Natural killer cell (primary cell): ENCODE results near the gene EEFSEC. TPM values are rescaled to one million over a fixed set of nuclear protein-coding genes. Genes with fewer than 3 reads are reported as not detected.

Experiments
- ATAC-seq, 3 donors: fragments of 150-1000 bp in 2 of 3; fragments of 200-7000 bp in 1 of 3; cut with Tn5 transposase; 1 replicate in 1 of 3; 2 replicates in 2 of 3; pipeline ENCODE4 v1.10.0; 2021; ENCODE audit warnings: mild to moderate bottlenecking in 2 of 3, moderate library complexity in 2 of 3
- DNase-seq, 2 donors: peaks; one replicate each; pipeline versions ENCODE4 v3.0.0 to v3.0.0-alpha.2; 2013 to 2021; ENCODE audit warnings: mixed read lengths in 1 of 2
- H3K27ac ChIP-seq: one replicate; pipeline ENCODE4 v1.5.1; 2013; ENCODE audit warnings: mild to moderate bottlenecking, low read length
- H3K27me3 ChIP-seq: one replicate; pipeline ENCODE4 v1.6.1; 2013; ENCODE audit warnings: low read length; ENCODE audit not compliant: control insufficient read depth, insufficient read depth
- H3K36me3 ChIP-seq: one replicate; pipeline ENCODE4 v1.6.1; 2013; ENCODE audit warnings: low read length; ENCODE audit not compliant: control insufficient read depth, insufficient read depth
- H3K4me1 ChIP-seq: one replicate; pipeline ENCODE4 v1.6.1; 2013; ENCODE audit warnings: low read length; ENCODE audit not compliant: control insufficient read depth, insufficient read depth
- H3K4me3 ChIP-seq: one replicate; pipeline ENCODE4 v1.5.1; 2013; ENCODE audit warnings: low read length
- H3K9me3 ChIP-seq: one replicate; pipeline ENCODE4 v1.6.1; 2013; ENCODE audit warnings: low read length; ENCODE audit not compliant: control insufficient read depth, insufficient read depth
- H3K27ac Mint-ChIP-seq, 2 donors: one replicate each; pipeline ENCODE4 v1.8.0; 2022; ENCODE audit warnings: mild to moderate bottlenecking in 2 of 2, mixed read lengths in 2 of 2, moderate library complexity in 1 of 2
- H3K27me3 Mint-ChIP-seq, 2 donors: one replicate each; pipeline ENCODE4 v1.8.0; 2022; ENCODE audit warnings: low read depth in 2 of 2, mixed read lengths in 2 of 2
- H3K36me3 Mint-ChIP-seq: one replicate; pipeline ENCODE4 v1.8.0; 2022; ENCODE audit warnings: mixed read lengths
- H3K4me1 Mint-ChIP-seq, 2 donors: one replicate each; pipeline ENCODE4 v1.8.0; 2022; ENCODE audit warnings: mixed read lengths in 2 of 2
- H3K4me3 Mint-ChIP-seq: one replicate; pipeline ENCODE4 v1.8.0; 2022; ENCODE audit warnings: mild to moderate bottlenecking, moderate library complexity, mixed read lengths
- H3K9me3 Mint-ChIP-seq, 2 donors: one replicate each; pipeline ENCODE4 v1.8.0; 2022; ENCODE audit warnings: mixed read lengths in 2 of 2
- CTCF ChIP-seq: fragments of 200-600 bp; IDR thresholded peaks from one replicate; pipeline ENCODE4 v1.8.0; 2022; ENCODE audit warnings: antibody characterized with exemption
- WGBS: methylation state at CpG from one replicate; pipeline ENCODE4 v1.1.7; 2013; ENCODE audit warnings: missing lambda C conversion rate; ENCODE audit not compliant: insufficient coverage; 5-methylcytosine and 5-hydroxymethylcytosine counted together
- intact Hi-C: fragments of 100-400 bp; cut with micrococcal nuclease; formaldehyde crosslinking; loops from one replicate; pipeline ENCODE4 v1.14.2; 2022
- total RNA-seq, 4 donors: library from RNA; stranded (reverse); fragments of 120-200 nt in 1 of 4; gene quantifications; one replicate each; pipeline versions ENCODE4 v1.2.3 to v1.2.4, GENCODE V29; 2013 to 2022

The EEFSEC gene
- total RNA-seq, 3 donors from 2014 or later (not counting 1 experiment from before 2014, with no cell fraction given) = 16.7 to 18.9 (median 17.6) TPM

GRCh38 chr3:128455116-128455515 is 301.8 kb downstream of the EEFSEC start:
- no peak overlapping the region for H3K4me3 ChIP-seq
- no peak for DNase-seq
- TF ChIP-seq CTCF = no peak
- no peak overlapping the region for H3K27ac ChIP-seq
- WGBS = 72% methylated on average over 5 of the region's 5 CpGs
- intact Hi-C loops = no loop called here
- H3K4me1 ChIP-seq = peaks cover 9% of the 10 kb centered on the region
- peaks cover 34 to 40% of the 10 kb centered on the region in 2 donors for H3K27me3 Mint-ChIP-seq
- H3K36me3 ChIP-seq = no peaks in the 10 kb centered on the region
- ATAC-seq = no peak
- no peak overlapping the region for H3K4me3 Mint-ChIP-seq
- peaks cover 0 to 5% of the 10 kb centered on the region in 2 donors for H3K4me1 Mint-ChIP-seq
- no peaks in the 10 kb centered on the region for H3K9me3 ChIP-seq
- no peaks in the 10 kb centered on the region for H3K36me3 Mint-ChIP-seq
- no peak overlapping the region for H3K27ac Mint-ChIP-seq
- peaks cover 2% of the 10 kb centered on the region for H3K27me3 ChIP-seq
- H3K9me3 Mint-ChIP-seq = no peaks in the 10 kb centered on the region

- WGBS = 81% methylated on average over 16 of the region's 16 CpGs
- peaks cover 2% of the 10 kb centered on the region for H3K27me3 ChIP-seq
- ATAC-seq (no peak), DNase-seq (no peak)
- H3K9me3 Mint-ChIP-seq = no peaks in the 10 kb centered on the region
- H3K27me3 Mint-ChIP-seq = peaks cover 31 to 37% of the 10 kb centered on the region in 2 donors
- H3K4me3 Mint-ChIP-seq = no peak overlapping the region
- H3K4me1 Mint-ChIP-seq = peaks cover 0 to 5% of the 10 kb centered on the region in 2 donors
- no peaks in the 10 kb centered on the region for H3K36me3 Mint-ChIP-seq
- intact Hi-C loops = no loop called here
- H3K27ac Mint-ChIP-seq = no peak overlapping the region
- H3K36me3 ChIP-seq = no peaks in the 10 kb centered on the region
- H3K4me3 ChIP-seq = no peak overlapping the region
- TF ChIP-seq CTCF = no peak
- H3K9me3 ChIP-seq = no peaks in the 10 kb centered on the region
- peaks cover 9% of the 10 kb centered on the region for H3K4me1 ChIP-seq
- no peak overlapping the region for H3K27ac ChIP-seq
These were observed 302.8 kb downstream of the EEFSEC start for GRCh38 chr3:128455786-128456748.

- no peak overlapping the region for H3K27ac Mint-ChIP-seq
- DNase-seq = no peak
- H3K4me3 Mint-ChIP-seq = no peak overlapping the region
- no peaks in the 10 kb centered on the region for H3K9me3 ChIP-seq
- peaks cover 0 to 5% of the 10 kb centered on the region in 2 donors for H3K4me1 Mint-ChIP-seq
- no peak overlapping the region for H3K4me3 ChIP-seq
- H3K36me3 ChIP-seq = no peaks in the 10 kb centered on the region
- no peak for ATAC-seq
- intact Hi-C loops = no loop called here
- H3K36me3 Mint-ChIP-seq = no peaks in the 10 kb centered on the region
- WGBS = 61% methylated on average over 27 of the region's 27 CpGs
- peaks cover 9% of the 10 kb centered on the region for H3K4me1 ChIP-seq
- no peaks in the 10 kb centered on the region for H3K9me3 Mint-ChIP-seq
- no peak overlapping the region for H3K27ac ChIP-seq
- no peak for TF ChIP-seq CTCF
- H3K27me3 Mint-ChIP-seq = peaks cover 26 to 27% of the 10 kb centered on the region in 2 donors
- H3K27me3 ChIP-seq = peaks cover 2% of the 10 kb centered on the region
These were observed 303.8 kb downstream of the EEFSEC start for GRCh38 chr3:128456776-128457715.
